ENCODE data around the gene RALGPS1.

RALGPS1 gene

DNA sequence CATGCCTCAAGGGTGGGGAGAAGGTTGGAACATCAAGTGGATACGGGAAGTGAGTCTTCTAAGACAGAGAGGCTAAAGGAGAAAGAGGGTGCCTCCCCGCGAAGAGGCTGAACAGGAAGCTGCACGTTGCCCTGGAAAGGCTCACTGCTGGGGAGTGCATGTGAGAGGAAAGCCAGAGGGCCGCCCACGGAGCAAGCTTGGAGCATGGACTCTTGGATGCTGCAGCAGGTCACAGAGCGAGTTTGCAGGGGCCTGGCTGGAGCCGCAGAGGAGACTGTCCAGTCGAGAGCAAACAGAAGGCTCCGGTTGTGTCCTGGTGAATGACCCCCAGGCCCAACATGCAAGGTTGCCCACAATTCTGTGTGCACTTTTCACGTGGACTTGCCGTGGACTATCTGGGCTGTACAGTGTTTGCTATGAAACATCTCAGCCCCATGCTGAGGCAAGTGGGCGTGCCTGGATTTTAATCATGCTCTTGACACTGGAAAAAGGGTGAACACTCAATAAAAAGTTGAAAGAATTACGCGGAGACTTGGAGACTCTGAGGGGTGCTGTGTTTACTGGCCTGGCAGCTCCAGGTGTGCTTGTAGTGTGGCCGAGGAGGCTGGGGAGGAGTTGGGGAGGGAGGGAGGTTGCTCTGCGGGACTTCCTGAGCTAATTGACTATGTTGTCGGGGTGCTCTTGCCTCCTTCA lies 295.5 kb downstream of the RALGPS1 start:
- no peak for DNase-seq (ENCODE audit: extremely low spot score)
- ChIA-PET CTCF (interaction anchor here (0.5 to 1.4 kb wide), 2 partner anchors 223 to 269 kb away, joined by 3 to 4 read pairs; no protein-coding TSS in a partner anchor), POLR2A (no interaction called here)
- TF ChIP-seq SP1 (IDR thresholded peaks at IDR 0.05) = no peak
- TF ChIP-seq FOXM1 (IDR thresholded peaks at IDR 0.05; ENCODE audit: borderline replicate concordance) = no peak
- TF ChIP-seq BHLHE40 (IDR thresholded peaks at IDR 0.05; ENCODE audit: borderline replicate concordance) = no peak
- TF ChIP-seq FOXK2 (IDR thresholded peaks at IDR 0.05) = no peak
- no peak for TF ChIP-seq TARDBP (IDR thresholded peaks at IDR 0.05)
- no peak for TF ChIP-seq LEF1 (IDR thresholded peaks at IDR 0.05; ENCODE audit: borderline replicate concordance)
- no peak for TF ChIP-seq L3MBTL2 (conservative IDR thresholded peaks at IDR 0.05)
- no peak for TF ChIP-seq SUZ12 (IDR thresholded peaks at IDR 0.05)
- TF ChIP-seq NFRKB (IDR thresholded peaks at IDR 0.05) = no peak
- no peak for TF ChIP-seq ELF4 (IDR thresholded peaks at IDR 0.05)
- no peak for TF ChIP-seq ZNF384 (IDR thresholded peaks at IDR 0.05)
- no peak for TF ChIP-seq PKNOX1 (IDR thresholded peaks at IDR 0.05)
- TF ChIP-seq HDGF (IDR thresholded peaks at IDR 0.05; ENCODE audit: borderline replicate concordance) = no peak
- no peak for TF ChIP-seq CTBP1 (IDR thresholded peaks at IDR 0.05; ENCODE audit: borderline replicate concordance)
- TF ChIP-seq FOXA1 (IDR thresholded peaks at IDR 0.05) = no peak
- TF ChIP-seq ARNT (IDR thresholded peaks at IDR 0.05) = no peak

DNA sequence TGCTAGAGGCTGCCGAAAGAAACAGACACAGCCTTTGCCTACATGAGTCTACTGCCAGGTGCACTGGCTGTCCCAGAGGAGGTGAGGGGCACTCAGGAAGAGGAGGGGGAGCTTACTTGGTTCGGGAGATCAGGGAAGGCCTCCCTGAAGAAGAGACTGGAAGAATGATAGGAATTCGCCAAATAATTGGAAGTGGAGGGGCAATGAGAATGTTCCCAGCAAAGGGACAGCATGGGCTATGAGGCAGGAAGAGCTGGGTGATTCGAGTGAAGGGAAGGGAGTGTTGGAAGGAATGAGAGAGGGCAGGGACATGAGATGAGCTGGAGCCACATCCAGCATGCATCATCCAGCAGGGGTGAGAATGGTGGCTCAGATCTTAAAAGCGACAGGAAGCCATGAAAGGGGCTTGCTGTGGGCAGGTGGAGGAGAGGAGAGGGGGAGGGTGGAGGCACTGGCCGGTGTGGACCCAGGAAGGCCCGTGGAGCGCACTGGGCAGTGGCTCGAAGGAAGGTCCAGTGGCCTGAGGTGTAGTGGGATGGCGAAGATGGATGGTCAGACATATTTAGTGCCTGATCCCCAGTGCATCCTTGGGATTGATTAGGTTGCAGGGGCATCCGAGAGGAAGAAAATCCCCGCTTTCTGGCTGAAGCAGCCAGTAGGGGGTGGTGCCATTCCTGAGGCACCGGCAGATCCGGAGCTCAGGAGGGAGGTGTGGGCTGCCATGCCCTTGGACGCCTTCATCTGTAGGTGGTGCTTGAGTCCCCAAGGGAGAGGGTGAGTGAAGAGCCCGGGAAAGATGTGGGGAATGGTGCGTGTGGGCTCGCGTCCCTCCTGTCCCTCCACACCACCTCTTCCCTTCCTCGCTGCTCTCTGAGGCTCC lies 296.5 kb downstream of the RALGPS1 start:
- no peak for TF ChIP-seq PKNOX1 (IDR thresholded peaks at IDR 0.05)
- no peak for TF ChIP-seq ELF4 (IDR thresholded peaks at IDR 0.05)
- TF ChIP-seq HDGF (IDR thresholded peaks at IDR 0.05; ENCODE audit: borderline replicate concordance) = no peak
- TF ChIP-seq TARDBP (IDR thresholded peaks at IDR 0.05) = no peak
- no peak for TF ChIP-seq FOXM1 (IDR thresholded peaks at IDR 0.05; ENCODE audit: borderline replicate concordance)
- TF ChIP-seq FOXA1 (IDR thresholded peaks at IDR 0.05) = no peak
- no peak for TF ChIP-seq FOXK2 (IDR thresholded peaks at IDR 0.05)
- no peak for TF ChIP-seq SUZ12 (IDR thresholded peaks at IDR 0.05)
- TF ChIP-seq ZNF384 (IDR thresholded peaks at IDR 0.05) = no peak
- no peak for TF ChIP-seq NFRKB (IDR thresholded peaks at IDR 0.05)
- TF ChIP-seq L3MBTL2 (conservative IDR thresholded peaks at IDR 0.05) = no peak
- no peak for TF ChIP-seq LEF1 (IDR thresholded peaks at IDR 0.05; ENCODE audit: borderline replicate concordance)
- TF ChIP-seq SP1 (IDR thresholded peaks at IDR 0.05) = no peak
- TF ChIP-seq CTBP1 (IDR thresholded peaks at IDR 0.05; ENCODE audit: borderline replicate concordance) = no peak
- no peak for TF ChIP-seq BHLHE40 (IDR thresholded peaks at IDR 0.05; ENCODE audit: borderline replicate concordance)
- TF ChIP-seq ARNT (IDR thresholded peaks at IDR 0.05) = no peak
- POLR2A ChIA-PET = no interaction called here
- no peak for DNase-seq (ENCODE audit: extremely low spot score)
- CTCF ChIA-PET = interaction anchor here (0.5 to 1.4 kb wide), 2 partner anchors 222 to 270 kb away, joined by 3 to 4 read pairs; no protein-coding TSS in a partner anchor

- TF ChIP-seq PKNOX1 (IDR thresholded peaks at IDR 0.05) = no peak
- DNase-seq (ENCODE audit: extremely low spot score) = no peak
- ChIA-PET CTCF (no interaction called here), POLR2A (no interaction called here)
These were observed 297.4 kb downstream of the RALGPS1 start for GRCh38 chr9:127211983-127212382.

- POLR2A ChIA-PET = no interaction called here
- no peak for DNase-seq (ENCODE audit: extremely low spot score)
- CTCF ChIA-PET = no interaction called here
- TF ChIP-seq SUZ12 (IDR thresholded peaks at IDR 0.05) (no peak), BHLHE40 (IDR thresholded peaks at IDR 0.05; ENCODE audit: borderline replicate concordance) (no peak), FOXM1 (IDR thresholded peaks at IDR 0.05; ENCODE audit: borderline replicate concordance) (no peak), PKNOX1 (IDR thresholded peaks at IDR 0.05) (no peak), ZNF384 (IDR thresholded peaks at IDR 0.05) (no peak)
These were observed 297.9 kb downstream of the RALGPS1 start for GRCh38 chr9:127212453-127212852.

DNA sequence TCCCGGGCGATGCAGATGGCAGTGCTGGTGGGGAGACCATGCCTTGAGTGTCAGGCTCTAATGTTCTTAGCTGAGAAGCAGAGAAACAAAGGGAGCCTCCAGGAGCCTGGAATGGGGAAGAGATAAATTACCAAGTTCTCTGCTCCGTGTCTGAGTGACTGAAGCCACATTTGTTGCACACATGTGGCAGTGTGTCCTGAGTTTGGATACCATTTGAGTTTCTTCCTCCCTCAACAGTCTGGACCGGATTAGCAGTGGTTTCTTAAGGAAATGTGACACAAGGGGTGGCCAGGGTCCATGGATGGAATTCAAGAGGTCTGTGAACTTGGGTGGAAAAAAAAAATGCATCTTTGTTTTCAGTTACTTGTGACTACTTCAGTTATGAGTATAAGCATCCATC lies 299.3 kb downstream of the RALGPS1 start:
- POLR2A ChIA-PET = no interaction called here
- CTCF ChIA-PET = interaction anchor here (1.0 to 2.2 kb wide), 4 partner anchors 9 to 36 kb away, joined by 3 to 15 read pairs (median 4); no protein-coding TSS in a partner anchor
- DNase-seq (ENCODE audit: extremely low spot score) = no peak
- TF ChIP-seq LEF1 (IDR thresholded peaks at IDR 0.05; ENCODE audit: borderline replicate concordance) (no peak), TARDBP (IDR thresholded peaks at IDR 0.05) (no peak), SUZ12 (IDR thresholded peaks at IDR 0.05) (no peak), ELF4 (IDR thresholded peaks at IDR 0.05) (no peak)

Measured in HEK293T (cell line).